Type B pancreatic cell (in vitro differentiated cells): ENCODE measurements around the gene HOXA6. TPM values are rescaled to one million over a fixed set of nuclear protein-coding genes. Genes with fewer than 3 reads are reported as not detected.
A peak's percentile ranks its signal among the peaks of the same experiment; 100 is the strongest.

ENCODE experiments used
- DNase-seq: peaks from one replicate; pipeline ENCODE4 v3.0.0; 2021; ENCODE audit warnings: mixed read lengths; ENCODE audit not compliant: unreplicated experiment; ENCODE audit errors: extremely low spot score
- H3K27ac Mint-ChIP-seq: 2 replicates; pipeline ENCODE4 v1.8.0; 2021; ENCODE audit warnings: mild to moderate bottlenecking, mixed read lengths
- H3K27me3 Mint-ChIP-seq: 2 replicates; pipeline ENCODE4 v1.8.0; 2021; ENCODE audit warnings: mixed read lengths
- H3K36me3 Mint-ChIP-seq: 2 replicates; pipeline ENCODE4 v1.8.0; 2021; ENCODE audit warnings: mixed read lengths
- H3K4me1 Mint-ChIP-seq: one replicate; pipeline ENCODE4 v1.8.0; 2021; ENCODE audit warnings: mixed read lengths; ENCODE audit not compliant: unreplicated experiment
- H3K4me3 Mint-ChIP-seq: 2 replicates; pipeline ENCODE4 v1.8.0; 2021; ENCODE audit warnings: mild to moderate bottlenecking, mixed read lengths
- H3K9me3 Mint-ChIP-seq: 2 replicates; pipeline ENCODE4 v1.8.0; 2021; ENCODE audit warnings: mixed read lengths
- total RNA-seq: library from RNA; stranded (reverse); gene quantifications from 2 replicates; pipeline ENCODE4 v1.2.1, GENCODE V29; 2021; ENCODE audit warnings: low replicate concordance
- TF ChIP-seq, protein P1 (sequence below): fragments of 200-600 bp; sonication (generic); conservative IDR thresholded peaks from 2 replicates; pipeline ENCODE4 v1.5.0; 2021; ENCODE audit warnings: antibody characterized with exemption, mild to moderate bottlenecking

HOXA6 gene
- total RNA-seq, 1 donor from 2014 or later, result 10.9 TPM

DNA sequence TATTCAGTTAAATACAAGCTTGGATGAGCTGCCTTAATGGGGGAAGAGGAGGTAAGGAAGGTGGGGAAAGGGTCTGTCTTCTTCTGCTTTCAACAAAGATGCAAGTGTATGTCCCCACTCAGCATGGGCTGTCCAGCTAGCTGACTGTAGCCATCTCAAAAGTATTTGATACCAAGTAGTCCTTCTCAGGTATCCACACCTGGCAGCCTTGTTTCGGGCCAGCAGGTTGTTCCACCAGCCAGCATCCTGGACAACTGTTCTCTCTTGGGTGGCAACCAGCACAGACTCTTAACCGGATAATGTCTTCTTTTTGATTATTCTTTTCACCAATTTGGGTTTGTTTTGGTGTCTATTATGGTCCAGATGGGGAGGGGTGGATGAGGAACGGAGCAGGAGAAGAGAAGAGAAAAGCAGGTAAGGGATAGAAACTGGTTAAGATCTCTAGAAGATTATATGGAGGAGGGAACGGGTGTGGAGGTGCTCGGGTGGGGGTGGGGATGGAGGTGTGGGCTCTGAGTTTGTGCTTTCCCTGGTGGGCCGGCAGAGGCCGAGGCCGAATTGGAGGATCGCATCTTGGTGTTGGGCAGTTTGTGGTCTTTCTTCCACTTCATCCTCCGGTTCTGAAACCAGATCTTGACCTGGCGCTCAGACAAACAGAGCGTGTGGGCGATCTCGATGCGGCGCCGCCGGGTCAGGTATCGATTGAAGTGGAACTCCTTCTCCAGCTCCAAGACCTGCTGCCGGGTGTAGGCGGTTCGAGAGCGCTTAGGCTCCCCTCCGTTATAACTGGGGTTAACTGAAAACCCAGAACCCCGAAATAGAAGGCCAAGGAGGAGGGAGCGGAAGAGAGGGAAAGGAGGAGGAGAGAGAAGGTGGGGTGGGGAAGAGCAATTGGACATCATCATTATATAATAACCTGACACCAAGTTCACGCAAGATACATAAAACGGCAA is 18.5 kb downstream of the HOXA6 start:
- H3K4me1 Mint-ChIP-seq, result peaks cover 75% of the 10 kb centered on the region
- H3K27ac Mint-ChIP-seq, result peak overlapping the region; percentile 99
- TF ChIP-seq, protein P1, sequence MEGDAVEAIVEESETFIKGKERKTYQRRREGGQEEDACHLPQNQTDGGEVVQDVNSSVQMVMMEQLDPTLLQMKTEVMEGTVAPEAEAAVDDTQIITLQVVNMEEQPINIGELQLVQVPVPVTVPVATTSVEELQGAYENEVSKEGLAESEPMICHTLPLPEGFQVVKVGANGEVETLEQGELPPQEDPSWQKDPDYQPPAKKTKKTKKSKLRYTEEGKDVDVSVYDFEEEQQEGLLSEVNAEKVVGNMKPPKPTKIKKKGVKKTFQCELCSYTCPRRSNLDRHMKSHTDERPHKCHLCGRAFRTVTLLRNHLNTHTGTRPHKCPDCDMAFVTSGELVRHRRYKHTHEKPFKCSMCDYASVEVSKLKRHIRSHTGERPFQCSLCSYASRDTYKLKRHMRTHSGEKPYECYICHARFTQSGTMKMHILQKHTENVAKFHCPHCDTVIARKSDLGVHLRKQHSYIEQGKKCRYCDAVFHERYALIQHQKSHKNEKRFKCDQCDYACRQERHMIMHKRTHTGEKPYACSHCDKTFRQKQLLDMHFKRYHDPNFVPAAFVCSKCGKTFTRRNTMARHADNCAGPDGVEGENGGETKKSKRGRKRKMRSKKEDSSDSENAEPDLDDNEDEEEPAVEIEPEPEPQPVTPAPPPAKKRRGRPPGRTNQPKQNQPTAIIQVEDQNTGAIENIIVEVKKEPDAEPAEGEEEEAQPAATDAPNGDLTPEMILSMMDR, result no peak
- H3K4me3 Mint-ChIP-seq, result peak overlapping the region; percentile 91
- peaks cover 24% of the 10 kb centered on the region for H3K36me3 Mint-ChIP-seq
- H3K9me3 Mint-ChIP-seq, result no peaks in the 10 kb centered on the region
- peaks cover 41% of the 10 kb centered on the region for H3K27me3 Mint-ChIP-seq
- DNase-seq, result no peak

DNA sequence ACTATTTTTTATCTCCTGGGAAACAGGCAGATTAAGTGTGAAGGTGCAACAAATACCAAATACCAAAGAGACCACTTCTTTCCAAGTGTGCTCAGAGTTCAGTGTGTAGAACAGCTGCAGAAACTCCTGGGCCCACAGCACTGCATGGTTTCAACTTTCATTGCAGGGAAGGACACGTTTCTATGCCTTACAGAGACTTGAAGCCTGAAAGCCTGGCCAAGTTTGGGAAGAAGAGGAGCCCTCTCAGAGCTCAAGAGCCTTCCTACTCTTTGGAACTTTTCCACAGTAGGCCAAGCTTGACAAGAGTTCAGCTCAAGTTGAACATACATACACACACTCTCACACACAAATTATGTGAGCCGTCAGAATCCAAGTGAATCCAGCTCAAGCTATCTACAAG is 19.5 kb downstream of the HOXA6 start:
- no peaks in the 10 kb centered on the region for H3K9me3 Mint-ChIP-seq
- peak overlapping the region; percentile 99 for H3K27ac Mint-ChIP-seq
- DNase-seq, result no peak
- peaks cover 40% of the 10 kb centered on the region for H3K27me3 Mint-ChIP-seq
- H3K36me3 Mint-ChIP-seq, result peaks cover 31% of the 10 kb centered on the region
- H3K4me3 Mint-ChIP-seq, result peak overlapping the region; percentile 91
- peaks cover 69% of the 10 kb centered on the region for H3K4me1 Mint-ChIP-seq
- TF ChIP-seq, protein P1, result no peak

DNA sequence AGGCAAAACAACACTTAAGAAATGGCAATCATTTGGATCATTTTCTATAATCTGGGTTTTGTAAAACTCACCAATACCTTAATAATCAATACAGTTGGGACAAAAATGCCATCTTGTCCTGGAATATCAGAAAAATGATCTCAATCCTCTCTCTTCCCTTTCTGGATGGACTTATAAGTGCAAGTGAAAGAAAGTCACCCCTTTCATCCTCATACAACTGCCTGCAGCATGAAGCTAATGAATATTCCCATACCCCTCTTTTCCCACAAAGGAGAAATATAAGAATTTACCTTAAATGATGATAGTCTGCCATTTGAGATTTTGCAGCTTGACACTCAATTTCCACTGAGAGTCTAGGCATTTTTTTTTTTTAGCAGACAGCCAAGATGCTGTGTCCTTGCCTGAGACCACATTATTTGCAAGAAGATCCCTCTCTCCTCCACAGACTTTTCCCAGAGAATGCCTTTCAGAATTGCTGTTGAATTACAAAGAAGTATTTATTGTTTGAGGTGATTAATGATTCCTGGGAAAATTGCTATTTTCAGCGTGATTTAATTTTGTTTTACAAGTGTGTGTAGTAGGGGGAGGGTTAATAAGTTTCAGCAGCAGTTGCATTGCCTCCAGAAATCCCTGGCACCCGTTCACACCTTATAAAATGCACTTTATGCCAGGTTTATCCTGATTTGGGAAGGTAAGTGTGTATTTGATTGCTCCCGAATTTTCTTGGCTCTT is 20.8 kb downstream of the HOXA6 start:
- TF ChIP-seq, protein P1, result no peak
- Mint-ChIP-seq H3K27me3 (peaks cover 43% of the 10 kb centered on the region), H3K4me3 (peak overlapping the region; percentile 91), H3K4me1 (peaks cover 61% of the 10 kb centered on the region), H3K27ac (peak overlapping the region; percentile 99), H3K9me3 (no peaks in the 10 kb centered on the region), H3K36me3 (peaks cover 37% of the 10 kb centered on the region)
- DNase-seq, result no peak

DNA sequence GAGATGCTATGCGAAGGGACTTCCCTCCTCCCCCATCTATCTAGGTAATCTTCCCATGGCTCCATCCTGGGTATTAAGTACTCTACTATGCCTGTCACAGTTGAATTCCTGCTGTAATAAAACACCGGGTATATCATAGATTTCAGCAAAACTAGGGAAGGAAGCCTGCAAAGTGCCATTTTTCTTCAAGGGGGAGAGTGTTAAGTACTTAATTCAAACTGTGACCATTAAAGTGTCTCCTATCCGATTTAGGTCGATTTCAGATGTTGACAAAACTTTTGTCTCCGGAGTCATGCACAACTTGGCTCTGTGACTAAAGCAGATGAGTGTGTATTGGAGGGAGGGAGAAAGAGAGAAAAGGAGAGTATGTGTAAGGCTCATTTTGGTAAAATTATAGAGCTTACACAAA is 21.6 kb downstream of the HOXA6 start:
- Mint-ChIP-seq H3K9me3 (no peaks in the 10 kb centered on the region), H3K27me3 (peaks cover 41% of the 10 kb centered on the region), H3K4me1 (peaks cover 56% of the 10 kb centered on the region), H3K36me3 (peaks cover 43% of the 10 kb centered on the region), H3K4me3 (peak overlapping the region; percentile 91), H3K27ac (peak overlapping the region; percentile 99)
- DNase-seq, result no peak
- TF ChIP-seq, protein P1, result no peak

DNA sequence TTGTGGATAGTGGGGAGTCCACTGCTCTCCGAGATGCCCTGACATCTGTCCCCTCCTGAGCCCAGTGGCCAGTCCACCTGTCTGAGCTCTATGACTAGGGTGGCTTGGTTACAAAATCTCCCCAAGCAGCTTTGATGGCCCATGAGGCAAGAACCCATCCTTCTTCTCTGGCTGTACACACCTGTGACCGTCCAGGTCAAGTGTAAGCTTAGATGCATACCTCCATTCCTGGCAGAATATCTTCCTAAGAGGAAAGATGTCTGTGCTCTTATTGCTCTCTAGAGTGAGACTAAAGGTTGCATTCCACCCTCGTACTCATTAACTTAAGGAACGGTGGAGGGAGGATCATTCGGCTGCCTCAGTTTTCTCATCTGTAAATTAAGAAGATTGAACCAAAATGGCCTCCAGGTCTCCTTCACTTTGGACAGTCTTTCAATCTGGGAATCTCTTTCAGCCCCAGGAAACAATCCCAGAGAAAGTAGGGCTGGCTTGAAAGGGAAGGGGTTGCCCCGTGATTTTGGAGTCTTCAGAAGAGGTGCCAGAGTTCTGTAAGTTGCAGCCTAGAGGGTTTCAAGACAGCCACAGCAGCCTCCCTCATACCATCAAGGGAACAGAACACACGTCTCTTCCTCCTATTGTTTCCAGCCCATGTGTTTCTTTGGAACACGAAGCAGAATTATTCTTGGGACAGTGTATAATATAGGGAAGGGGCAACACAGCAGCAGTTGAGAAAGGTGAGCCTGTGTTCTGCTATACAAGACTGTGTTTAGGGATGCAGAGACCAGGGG is 22.5 kb downstream of the HOXA6 start:
- peak overlapping the region; percentile 99 for H3K27ac Mint-ChIP-seq
- peaks cover 63% of the 10 kb centered on the region for H3K4me1 Mint-ChIP-seq
- H3K36me3 Mint-ChIP-seq, result peaks cover 43% of the 10 kb centered on the region
- no peak for DNase-seq
- H3K4me3 Mint-ChIP-seq, result peak overlapping the region; percentile 91
- peaks cover 41% of the 10 kb centered on the region for H3K27me3 Mint-ChIP-seq
- TF ChIP-seq, protein P1, result no peak
- H3K9me3 Mint-ChIP-seq, result no peaks in the 10 kb centered on the region
